DND-41 (cell line): Measurements from ENCODE around the gene NFE2.

Experiments used
- ATAC-seq: fragments of 200-7000 bp; cut with Tn5 transposase; 3 replicates; pipeline ENCODE4 v1.9.1; 2021; ENCODE audit warnings: low read depth; ENCODE audit not compliant: insufficient read depth
- DNase-seq: peaks from one replicate; pipeline ENCODE4 v3.0.0-alpha.2; 2020
- H2AFZ ChIP-seq: 2 replicates; pipeline ENCODE4 v1.6.0; 2012; ENCODE audit warnings: low read depth, low read length
- H3K27ac ChIP-seq: 2 replicates; pipeline ENCODE4 v1.5.1; 2012; ENCODE audit warnings: low read length, inconsistent platforms
- H3K27me3 ChIP-seq: fragments of 200-600 bp; sonication (generic); 2 replicates; pipeline ENCODE4 v1.6.0; 2012; ENCODE audit warnings: low read length, mild to moderate bottlenecking, inconsistent platforms; ENCODE audit not compliant: insufficient read depth, poor library complexity
- H3K36me3 ChIP-seq: 2 replicates; pipeline ENCODE4 v1.5.1; 2012; ENCODE audit warnings: low read length, inconsistent platforms; ENCODE audit not compliant: insufficient read depth
- H3K4me1 ChIP-seq: 2 replicates; pipeline ENCODE4 v1.5.1; 2012; ENCODE audit warnings: mild to moderate bottlenecking, low read length; ENCODE audit not compliant: insufficient read depth
- H3K4me2 ChIP-seq: 2 replicates; pipeline ENCODE4 v1.6.0; 2012; ENCODE audit warnings: mild to moderate bottlenecking, moderate library complexity, low read length, inconsistent platforms; ENCODE audit not compliant: insufficient read depth
- H3K4me3 ChIP-seq, 2 experiments: fragments of 200-600 bp in 1 of 2; shearing (Covaris generic) in 1 of 2; 2 replicates each; pipeline ENCODE4 v1.5.1; 2012 to 2016; ENCODE audit warnings: inconsistent platforms in 2 of 2, low read length in 2 of 2, mild to moderate bottlenecking in 2 of 2, low read depth in 1 of 2, moderate library complexity in 1 of 2
- H3K79me2 ChIP-seq: 2 replicates; pipeline ENCODE4 v1.6.0; 2012; ENCODE audit warnings: low read length, inconsistent platforms; ENCODE audit not compliant: insufficient read depth
- H3K9ac ChIP-seq: 2 replicates; pipeline ENCODE4 v1.6.0; 2012; ENCODE audit warnings: low read depth, mild to moderate bottlenecking, inconsistent platforms, low read length, moderate library complexity
- H3K9me3 ChIP-seq: 2 replicates; pipeline ENCODE4 v1.5.1; 2012; ENCODE audit warnings: low read length, moderate library complexity, mild to moderate bottlenecking, inconsistent platforms; ENCODE audit not compliant: insufficient read depth, severe bottlenecking
- H4K20me1 ChIP-seq: 2 replicates; pipeline ENCODE4 v1.6.0; 2012; ENCODE audit warnings: low read length; ENCODE audit not compliant: insufficient read depth
- CTCF ChIP-seq: IDR thresholded peaks from 2 replicates; pipeline ENCODE4 v1.5.1; 2012; ENCODE audit warnings: borderline replicate concordance, low read length, moderate library complexity, mild to moderate bottlenecking; ENCODE audit not compliant: poor library complexity, severe bottlenecking; ENCODE audit errors: extremely low read depth
- EZH2 ChIP-seq: IDR thresholded peaks from 3 replicates; pipeline ENCODE4 v1.6.1; 2012; ENCODE audit warnings: borderline replicate concordance, low read depth, mild to moderate bottlenecking, moderate library complexity, low read length, inconsistent platforms; ENCODE audit not compliant: severe bottlenecking

Gene NFE2

DNA sequence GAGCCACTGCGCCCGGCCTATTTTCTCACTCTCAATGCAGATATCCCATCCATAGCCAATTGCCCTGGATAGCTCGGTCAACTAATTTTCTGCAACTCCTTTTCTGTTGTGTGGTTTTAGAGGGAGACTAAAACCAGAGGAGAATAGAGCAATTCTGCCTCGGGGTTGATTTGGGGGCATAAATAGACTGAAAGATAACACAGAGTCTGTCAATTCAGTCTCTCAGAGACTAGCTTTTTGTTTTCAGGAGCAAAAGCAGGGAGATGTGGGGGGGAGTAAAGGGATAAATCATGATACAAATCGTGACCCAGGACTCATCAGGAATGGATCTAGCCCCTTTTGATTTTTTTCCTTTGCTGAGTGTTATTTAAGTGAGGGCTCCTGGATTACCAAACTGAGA is 30.6 kb upstream of the NFE2 start:
- Histone ChIP-seq H3K9ac (no peak overlapping the region), H3K4me3 (no peak overlapping the region), H3K79me2 (peaks cover 76% of the 10 kb centered on the region), H3K4me1 (peaks cover 3% of the 10 kb centered on the region), H3K9me3 (no peaks in the 10 kb centered on the region), H2AFZ (no peak overlapping the region), H3K4me2 (no peak overlapping the region), H3K36me3 (peaks cover 8% of the 10 kb centered on the region), H3K27ac (no peak overlapping the region), H4K20me1 (no peaks in the 10 kb centered on the region), H3K27me3 (no peaks in the 10 kb centered on the region)
- ATAC-seq (no peak), DNase-seq (no peak)
- TF ChIP-seq EZH2 (no peak), CTCF (no peak)

DNA sequence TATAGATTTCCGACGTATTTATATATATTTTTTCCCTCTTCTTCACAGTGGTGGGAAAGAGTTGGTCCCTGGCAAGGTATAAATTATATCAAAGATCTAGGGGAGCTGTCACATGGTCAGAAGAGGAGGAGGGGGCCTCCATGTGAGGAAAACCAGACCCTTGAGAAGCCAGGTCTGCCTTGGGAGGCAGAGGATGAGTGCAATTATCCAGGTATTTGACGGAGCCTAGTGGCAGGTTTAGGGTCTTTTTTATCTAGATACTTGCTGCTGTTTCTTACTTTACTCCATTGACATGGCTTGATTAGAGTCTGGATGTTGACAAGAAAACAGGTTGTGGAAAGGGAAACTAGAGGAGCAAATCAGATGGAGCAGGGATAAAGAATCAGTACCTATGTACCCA is 29.6 kb upstream of the NFE2 start:
- ATAC-seq: no peak
- DNase-seq: no peak
- no peak overlapping the region for H3K4me2 ChIP-seq
- no peak overlapping the region for H3K27ac ChIP-seq
- TF ChIP-seq EZH2: no peak
- no peak for TF ChIP-seq CTCF
- H3K4me3 ChIP-seq: no peak overlapping the region
- no peaks in the 10 kb centered on the region for H4K20me1 ChIP-seq
- H3K9me3 ChIP-seq: no peaks in the 10 kb centered on the region
- no peaks in the 10 kb centered on the region for H3K27me3 ChIP-seq
- no peak overlapping the region for H3K9ac ChIP-seq
- no peak overlapping the region for H2AFZ ChIP-seq
- H3K4me1 ChIP-seq: peaks cover 11% of the 10 kb centered on the region
- H3K79me2 ChIP-seq: peaks cover 78% of the 10 kb centered on the region
- peaks cover 8% of the 10 kb centered on the region for H3K36me3 ChIP-seq

DNA sequence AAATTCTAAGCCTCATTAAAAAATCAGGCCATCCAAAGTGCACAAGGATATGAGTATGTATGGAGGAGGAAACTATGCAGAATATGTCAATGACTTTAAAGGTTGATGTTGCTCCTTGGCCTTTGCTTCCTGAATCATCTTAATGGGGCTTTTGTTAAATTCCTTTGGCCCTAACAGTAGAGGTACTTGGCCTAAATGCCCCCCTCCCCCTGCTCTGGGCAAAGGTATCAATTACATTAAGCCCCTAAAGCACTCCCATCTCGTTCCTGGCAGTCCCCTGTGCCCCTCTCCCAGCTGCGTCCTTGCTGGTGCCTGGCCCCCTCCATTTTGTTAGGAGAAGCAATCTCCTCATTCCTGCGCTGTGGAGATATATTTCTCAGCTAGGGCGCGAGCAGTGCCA is 28.9 kb upstream of the NFE2 start:
- H3K4me3 ChIP-seq: no peak overlapping the region
- peaks cover 8% of the 10 kb centered on the region for H3K36me3 ChIP-seq

More for the DNA sequence above, 28.9 kb upstream of the NFE2 start:
- no peaks in the 10 kb centered on the region for H4K20me1 ChIP-seq
- H3K27ac ChIP-seq: no peak overlapping the region
- no peak for DNase-seq
- peaks cover 12% of the 10 kb centered on the region for H3K4me1 ChIP-seq
- H3K9me3 ChIP-seq: no peaks in the 10 kb centered on the region
- H2AFZ ChIP-seq: no peak overlapping the region
- TF ChIP-seq EZH2 (no peak), CTCF (no peak)
- H3K9ac ChIP-seq: no peak overlapping the region
- no peak overlapping the region for H3K4me2 ChIP-seq
- H3K79me2 ChIP-seq: peaks cover 78% of the 10 kb centered on the region
- H3K27me3 ChIP-seq: no peaks in the 10 kb centered on the region
- ATAC-seq: no peak
